ENCODE measurements around the gene ZNF385B. TPM values are rescaled to one million over a fixed set of nuclear protein-coding genes. Genes with fewer than 3 reads are reported as not detected.

Gene ZNF385B
- 0.03 TPM in 1 of 5 replicates, not detected in the others for total RNA-seq (2022; extraction: Qiagen RNA extraction; ENCODE audit: low read depth)

GRCh38 chr2:179861416-179862067 lies at the start of gene ZNF385B:
ZNF385B (minus strand) TSS chr2:179861612.

Other genes with a start within 250 kb of the ZNF385B start
- gene CWC22, start 145.7 kb upstream of the ZNF385B start, total RNA-seq (2022; extraction: Qiagen RNA extraction; ENCODE audit: low read depth): 11.6 to 19.6 TPM (median 12.8 TPM) in 5 replicates

All from A549 treated with CpdA at 1 μM for 4 hours (cell line).